Liver (tissue), 3 donors: ENCODE measurements around the gene IRX2.

Source experiments
- CTCF ChIP-seq: fragments of 150-350 bp; IDR thresholded peaks from 2 replicates; pipeline ENCODE4 v1.5.1; 2017; ENCODE audit warnings: improper control_type of control experiment, low read depth, low read length; ENCODE audit not compliant: missing input control
- EGR1 ChIP-seq, 2 donors: IDR thresholded peaks; 2 replicates each; pipeline ENCODE4 v1.6.1; 2016 to 2018; ENCODE audit warnings: antibody characterized with exemption in 2 of 2, low read depth in 2 of 2
- GABPA ChIP-seq, 2 donors: IDR thresholded peaks in 1 of 2; conservative IDR thresholded peaks in 1 of 2; 2 replicates each; pipeline ENCODE4 v1.6.1; 2016; ENCODE audit warnings: antibody characterized with exemption in 2 of 2, mild to moderate bottlenecking in 1 of 2, moderate library complexity in 1 of 2
- HNF4G ChIP-seq: IDR thresholded peaks from 2 replicates; pipeline ENCODE4 v1.6.1; 2016; ENCODE audit warnings: antibody characterized with exemption
- RAD21 ChIP-seq, 2 donors: IDR thresholded peaks; 2 replicates each; pipeline ENCODE4 v1.6.1; 2016; ENCODE audit warnings: antibody characterized with exemption in 2 of 2, mild to moderate bottlenecking in 2 of 2
- RXRA ChIP-seq, 2 donors: IDR thresholded peaks; 2 replicates each; pipeline ENCODE4 v1.6.1; 2017 to 2018; ENCODE audit warnings: antibody characterized with exemption in 2 of 2, mild to moderate bottlenecking in 1 of 2
- SP1 ChIP-seq: IDR thresholded peaks from 2 replicates; pipeline ENCODE4 v1.6.1; 2018; ENCODE audit warnings: antibody characterized with exemption, mild to moderate bottlenecking
- TAF1 ChIP-seq: conservative IDR thresholded peaks from 2 replicates; pipeline ENCODE4 v1.6.1; 2016; ENCODE audit warnings: antibody characterized with exemption, mild to moderate bottlenecking
- TF ChIP-seq, protein P1 (sequence below): IDR thresholded peaks from 2 replicates; pipeline ENCODE4 v1.6.1; 2016; ENCODE audit warnings: antibody characterized with exemption
- TF ChIP-seq, protein P2 (sequence below): IDR thresholded peaks from 2 replicates; pipeline ENCODE4 v1.6.1; 2016; ENCODE audit warnings: antibody characterized with exemption
- TF ChIP-seq, protein P3 (sequence below): IDR thresholded peaks from 2 replicates; pipeline ENCODE4 v1.6.1; 2016; ENCODE audit warnings: antibody characterized with exemption, mild to moderate bottlenecking
- donor health status: healthy.
- donor health status: healthy.

GRCh38 chr5:2724031-2724581 lies 27.4 kb downstream of the IRX2 start:
- no peak for TF ChIP-seq CTCF
- no peak for TF ChIP-seq GABPA (IDR thresholded peaks at IDR 0.05 in 1 of 2, conservative IDR thresholded peaks at IDR 0.05 in 1 of 2)
- TF ChIP-seq, protein P1, sequence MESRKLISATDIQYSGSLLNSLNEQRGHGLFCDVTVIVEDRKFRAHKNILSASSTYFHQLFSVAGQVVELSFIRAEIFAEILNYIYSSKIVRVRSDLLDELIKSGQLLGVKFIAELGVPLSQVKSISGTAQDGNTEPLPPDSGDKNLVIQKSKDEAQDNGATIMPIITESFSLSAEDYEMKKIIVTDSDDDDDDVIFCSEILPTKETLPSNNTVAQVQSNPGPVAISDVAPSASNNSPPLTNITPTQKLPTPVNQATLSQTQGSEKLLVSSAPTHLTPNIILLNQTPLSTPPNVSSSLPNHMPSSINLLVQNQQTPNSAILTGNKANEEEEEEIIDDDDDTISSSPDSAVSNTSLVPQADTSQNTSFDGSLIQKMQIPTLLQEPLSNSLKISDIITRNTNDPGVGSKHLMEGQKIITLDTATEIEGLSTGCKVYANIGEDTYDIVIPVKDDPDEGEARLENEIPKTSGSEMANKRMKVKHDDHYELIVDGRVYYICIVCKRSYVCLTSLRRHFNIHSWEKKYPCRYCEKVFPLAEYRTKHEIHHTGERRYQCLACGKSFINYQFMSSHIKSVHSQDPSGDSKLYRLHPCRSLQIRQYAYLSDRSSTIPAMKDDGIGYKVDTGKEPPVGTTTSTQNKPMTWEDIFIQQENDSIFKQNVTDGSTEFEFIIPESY, result no peak
- TF ChIP-seq TAF1, result no peak
- TF ChIP-seq RAD21 (IDR thresholded peaks at IDR 0.05), result no peak
- TF ChIP-seq SP1, result no peak
- TF ChIP-seq, protein P2, sequence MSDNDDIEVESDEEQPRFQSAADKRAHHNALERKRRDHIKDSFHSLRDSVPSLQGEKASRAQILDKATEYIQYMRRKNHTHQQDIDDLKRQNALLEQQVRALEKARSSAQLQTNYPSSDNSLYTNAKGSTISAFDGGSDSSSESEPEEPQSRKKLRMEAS, result no peak
- TF ChIP-seq HNF4G, result no peak
- TF ChIP-seq, protein P3, sequence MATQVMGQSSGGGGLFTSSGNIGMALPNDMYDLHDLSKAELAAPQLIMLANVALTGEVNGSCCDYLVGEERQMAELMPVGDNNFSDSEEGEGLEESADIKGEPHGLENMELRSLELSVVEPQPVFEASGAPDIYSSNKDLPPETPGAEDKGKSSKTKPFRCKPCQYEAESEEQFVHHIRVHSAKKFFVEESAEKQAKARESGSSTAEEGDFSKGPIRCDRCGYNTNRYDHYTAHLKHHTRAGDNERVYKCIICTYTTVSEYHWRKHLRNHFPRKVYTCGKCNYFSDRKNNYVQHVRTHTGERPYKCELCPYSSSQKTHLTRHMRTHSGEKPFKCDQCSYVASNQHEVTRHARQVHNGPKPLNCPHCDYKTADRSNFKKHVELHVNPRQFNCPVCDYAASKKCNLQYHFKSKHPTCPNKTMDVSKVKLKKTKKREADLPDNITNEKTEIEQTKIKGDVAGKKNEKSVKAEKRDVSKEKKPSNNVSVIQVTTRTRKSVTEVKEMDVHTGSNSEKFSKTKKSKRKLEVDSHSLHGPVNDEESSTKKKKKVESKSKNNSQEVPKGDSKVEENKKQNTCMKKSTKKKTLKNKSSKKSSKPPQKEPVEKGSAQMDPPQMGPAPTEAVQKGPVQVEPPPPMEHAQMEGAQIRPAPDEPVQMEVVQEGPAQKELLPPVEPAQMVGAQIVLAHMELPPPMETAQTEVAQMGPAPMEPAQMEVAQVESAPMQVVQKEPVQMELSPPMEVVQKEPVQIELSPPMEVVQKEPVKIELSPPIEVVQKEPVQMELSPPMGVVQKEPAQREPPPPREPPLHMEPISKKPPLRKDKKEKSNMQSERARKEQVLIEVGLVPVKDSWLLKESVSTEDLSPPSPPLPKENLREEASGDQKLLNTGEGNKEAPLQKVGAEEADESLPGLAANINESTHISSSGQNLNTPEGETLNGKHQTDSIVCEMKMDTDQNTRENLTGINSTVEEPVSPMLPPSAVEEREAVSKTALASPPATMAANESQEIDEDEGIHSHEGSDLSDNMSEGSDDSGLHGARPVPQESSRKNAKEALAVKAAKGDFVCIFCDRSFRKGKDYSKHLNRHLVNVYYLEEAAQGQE, result no peak
- no peak for TF ChIP-seq EGR1 (IDR thresholded peaks at IDR 0.05; ENCODE audit: low read depth in 2 of 2)
- no peak for TF ChIP-seq RXRA (IDR thresholded peaks at IDR 0.05)
